Skeletal muscle satellite cell (primary cell): Measurements from ENCODE around the gene THY1. TPM values are rescaled to one million over a fixed set of nuclear protein-coding genes. Genes with fewer than 3 reads are reported as not detected.

Experiments
- H3K27me3 ChIP-seq: 2 replicates; pipeline ENCODE4 v1.7.0; 2013; ENCODE audit warnings: low read length; ENCODE audit not compliant: control insufficient read depth, insufficient read depth
- H3K36me3 ChIP-seq: 2 replicates; pipeline ENCODE4 v1.7.0; 2013; ENCODE audit warnings: mild to moderate bottlenecking, control low read depth, low read length; ENCODE audit not compliant: insufficient read depth
- H3K4me1 ChIP-seq: 2 replicates; pipeline ENCODE4 v1.7.0; 2013; ENCODE audit warnings: low read length; ENCODE audit not compliant: control insufficient read depth, insufficient read depth
- H3K4me2 ChIP-seq: 2 replicates; pipeline ENCODE4 v1.7.0; 2013; ENCODE audit warnings: mild to moderate bottlenecking, low read length
- H3K4me3 ChIP-seq: 2 replicates; pipeline ENCODE4 v1.7.0; 2013; ENCODE audit warnings: low read length
- H3K9ac ChIP-seq: 2 replicates; pipeline ENCODE4 v1.7.0; 2013; ENCODE audit warnings: mild to moderate bottlenecking, low read depth, low read length, moderate library complexity
- H3K9me3 ChIP-seq: replicated peaks from 2 replicates; pipeline ENCODE4 v1.7.0; 2013; ENCODE audit warnings: mild to moderate bottlenecking, control low read depth, low read length
- total RNA-seq: library from RNA; depleted of rRNA; stranded (reverse); fragments of >200 nt; gene quantifications from 2 replicates; pipeline ENCODE4 v1.2.3, GENCODE V29; 2012; rRNA removed

The THY1 gene
- total RNA-seq = 9.4 and 33.9 TPM in 2 replicates

DNA sequence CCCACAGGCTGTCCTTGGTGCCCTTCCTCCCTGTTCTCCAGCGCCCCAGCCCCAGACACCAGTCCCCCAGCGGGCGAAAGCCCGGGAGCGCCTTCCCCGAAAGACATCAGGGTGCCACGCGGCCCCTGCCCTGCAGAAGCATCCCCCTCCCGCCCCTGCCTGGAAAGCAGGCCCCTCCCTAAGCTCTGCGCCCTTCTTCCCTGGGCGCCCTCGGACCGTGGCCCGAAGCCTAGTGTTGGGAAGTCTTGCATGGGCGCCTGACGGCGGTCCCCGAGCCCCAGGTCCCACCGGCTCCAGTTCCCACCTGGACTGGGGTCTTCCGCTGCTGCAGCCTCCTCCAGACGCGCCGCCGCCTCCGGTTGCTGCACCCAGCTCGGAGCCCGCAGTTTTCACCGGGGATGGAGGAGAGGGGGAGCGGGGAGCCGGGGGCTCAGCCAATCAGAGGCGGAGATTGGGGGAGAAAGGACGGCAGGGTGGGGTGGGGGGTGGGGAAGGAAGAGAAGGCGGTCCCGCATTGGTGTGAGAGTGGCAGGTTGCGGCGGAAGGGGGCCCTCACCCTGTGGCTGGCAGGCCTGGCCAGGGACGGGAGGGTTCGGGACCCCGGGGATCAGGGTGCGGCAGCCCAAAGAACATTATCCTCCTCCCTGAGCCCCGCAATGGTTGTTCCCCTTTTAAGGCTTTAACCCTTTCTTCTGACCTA lies at the start of gene THY1:
Gene THY1 (minus strand): TSS at position 364 of the 700 bp plus-strand sequence. CDS start 2,267 bp downstream, outside the sequence.
- Histone ChIP-seq H3K36me3 (peaks cover 20% of the 10 kb centered on the region), H3K4me3 (peak within 1 kb of the TSS; percentile 96), H3K27me3 (no peaks in the 10 kb centered on the region), H3K9me3 (no peaks in the 10 kb centered on the region), H3K9ac (peak within 1 kb of the TSS; percentile 84), H3K4me1 (peaks cover 40% of the 10 kb centered on the region), H3K4me2 (peak within 1 kb of the TSS; percentile 96)

DNA sequence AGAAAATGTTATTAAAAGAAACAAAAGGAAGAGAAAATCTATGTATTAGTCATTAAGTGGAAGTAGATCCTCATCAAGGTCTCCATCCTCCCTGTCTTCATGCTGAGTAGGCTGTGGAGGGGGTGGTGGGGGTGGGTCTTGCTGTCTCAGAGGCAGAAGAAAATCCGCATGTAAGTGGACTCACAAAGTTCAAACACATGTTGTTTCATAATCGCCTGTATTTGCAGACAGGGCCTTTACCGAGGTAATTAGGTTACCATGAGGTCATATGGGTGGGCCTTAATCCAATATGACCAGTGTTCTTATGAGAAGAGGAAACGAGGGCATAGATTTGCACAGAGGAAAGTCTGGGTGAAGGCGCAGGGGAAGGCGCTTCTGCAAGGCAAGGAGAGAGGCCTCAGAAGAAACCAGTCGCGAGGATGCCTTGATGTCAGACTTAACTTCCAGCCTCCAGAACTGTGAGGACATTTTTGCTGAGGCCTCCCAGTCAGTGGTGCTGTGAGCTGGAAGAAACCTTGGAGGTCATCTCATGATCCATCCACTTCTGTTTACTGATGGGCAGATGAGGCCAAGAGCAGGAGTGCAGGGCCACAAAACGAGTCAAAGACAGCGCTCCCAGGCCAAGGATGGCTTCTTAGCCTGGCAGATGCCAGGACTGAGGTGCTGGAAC lies 49.3 kb upstream of the THY1 start:
- peaks cover 30% of the 10 kb centered on the region for H3K4me1 ChIP-seq
- H3K9me3 ChIP-seq = no peaks in the 10 kb centered on the region
- peaks cover 10% of the 10 kb centered on the region for H3K27me3 ChIP-seq
- H3K36me3 ChIP-seq = no peaks in the 10 kb centered on the region
- no peak overlapping the region for H3K4me3 ChIP-seq
- no peak overlapping the region for H3K9ac ChIP-seq
- H3K4me2 ChIP-seq = no peak overlapping the region

DNA sequence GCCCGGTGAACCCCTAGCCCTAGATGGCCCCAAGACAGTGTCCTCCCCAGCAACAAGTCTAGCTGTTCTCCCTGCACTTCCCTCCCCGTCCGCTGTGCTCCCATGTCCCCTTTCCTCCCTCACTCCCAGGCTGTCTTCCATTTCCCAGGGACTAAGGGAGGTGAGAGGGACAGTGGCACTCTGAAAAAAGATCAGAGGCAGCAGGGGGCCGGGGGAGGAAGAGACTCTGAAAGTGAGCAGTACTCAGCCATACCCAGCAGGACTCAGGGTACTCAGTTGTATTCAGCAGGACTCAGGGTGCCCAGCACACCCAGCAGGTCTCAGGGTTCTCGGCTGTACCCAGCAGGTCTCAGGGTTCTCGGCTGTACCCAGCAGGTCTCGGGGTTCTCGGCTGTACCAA lies 48.4 kb upstream of the THY1 start:
- Histone ChIP-seq H3K9ac (peak overlapping the region; percentile 48), H3K9me3 (no peaks in the 10 kb centered on the region), H3K36me3 (no peaks in the 10 kb centered on the region), H3K27me3 (peaks cover under 1% of the 10 kb centered on the region), H3K4me1 (peaks cover 30% of the 10 kb centered on the region), H3K4me2 (no peak overlapping the region), H3K4me3 (no peak overlapping the region)

DNA sequence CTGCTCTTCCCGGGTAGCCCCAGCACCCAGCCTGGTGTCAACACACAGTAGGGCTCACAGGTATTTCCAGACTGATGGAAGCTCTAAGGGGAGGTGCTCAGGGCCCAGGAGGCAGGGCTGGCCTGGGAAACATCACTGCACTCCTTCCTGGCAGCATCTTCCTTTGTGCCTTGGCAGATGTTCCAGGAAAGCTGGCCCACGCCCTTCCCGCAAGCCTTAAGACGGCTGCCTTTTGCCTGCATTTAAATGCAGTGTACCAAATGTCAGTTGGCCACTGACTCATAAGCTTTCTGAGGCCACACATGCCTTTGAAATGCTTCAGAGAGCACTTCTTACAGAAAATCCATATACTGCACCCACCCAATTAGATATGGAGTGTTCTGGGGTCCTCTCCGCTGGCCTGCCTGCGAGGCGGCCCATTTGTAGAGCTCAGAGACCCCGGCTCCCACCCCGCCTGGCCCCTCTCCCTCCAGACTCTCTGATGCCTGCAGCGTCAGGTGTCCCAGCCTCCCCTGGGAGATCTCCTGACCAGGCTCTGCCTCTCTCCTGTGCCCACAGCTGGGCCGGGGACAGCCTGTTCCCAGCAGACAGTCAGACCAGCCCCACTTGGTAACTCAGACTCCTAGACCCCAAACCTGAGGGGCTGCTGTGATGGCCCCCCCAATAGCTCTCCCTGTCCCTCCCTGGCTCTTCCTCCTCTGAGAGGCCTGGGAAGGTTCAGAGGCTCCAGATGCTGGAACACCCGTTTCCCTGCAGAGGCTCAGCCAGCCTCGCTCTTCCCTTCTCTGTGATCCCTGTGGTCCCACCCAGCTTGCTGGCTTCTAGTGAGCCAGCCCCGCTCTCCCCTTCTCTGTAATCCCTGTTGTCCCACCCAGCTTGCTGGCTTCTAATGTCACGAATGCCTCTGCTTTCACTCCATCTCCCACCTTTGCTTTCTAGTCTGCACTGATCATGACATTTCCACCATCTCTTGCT lies 47.6 kb upstream of the THY1 start:
- Histone ChIP-seq H3K9me3 (no peaks in the 10 kb centered on the region), H3K36me3 (no peaks in the 10 kb centered on the region), H3K4me2 (peak overlapping the region; percentile 69), H3K4me1 (peaks cover 30% of the 10 kb centered on the region), H3K4me3 (peak overlapping the region; percentile 9), H3K9ac (peak overlapping the region; percentile 48), H3K27me3 (no peaks in the 10 kb centered on the region)

DNA sequence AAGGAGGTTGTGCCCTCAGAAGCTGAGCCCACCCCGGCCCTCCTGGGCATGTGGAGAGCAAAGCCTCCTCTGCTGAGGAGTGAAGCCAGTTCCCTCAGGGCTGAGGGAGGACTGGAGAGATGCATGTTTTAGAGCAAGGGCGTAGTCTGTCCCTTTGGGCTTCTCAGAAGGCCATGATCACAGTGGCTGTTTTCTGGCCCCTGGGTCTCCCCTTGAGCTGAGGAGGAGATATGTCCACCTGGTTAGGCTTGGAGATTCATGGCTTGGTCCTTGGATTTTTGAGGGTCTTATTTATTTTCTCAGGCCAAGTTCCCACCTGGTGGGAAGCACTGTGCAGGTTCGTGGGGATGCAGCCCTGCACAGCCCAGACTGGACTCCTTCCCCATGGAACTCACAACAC lies 46.5 kb upstream of the THY1 start:
- Histone ChIP-seq H3K4me3 (no peak overlapping the region), H3K27me3 (no peaks in the 10 kb centered on the region), H3K4me2 (no peak overlapping the region), H3K36me3 (no peaks in the 10 kb centered on the region), H3K9ac (no peak overlapping the region), H3K9me3 (no peaks in the 10 kb centered on the region), H3K4me1 (peaks cover 26% of the 10 kb centered on the region)

DNA sequence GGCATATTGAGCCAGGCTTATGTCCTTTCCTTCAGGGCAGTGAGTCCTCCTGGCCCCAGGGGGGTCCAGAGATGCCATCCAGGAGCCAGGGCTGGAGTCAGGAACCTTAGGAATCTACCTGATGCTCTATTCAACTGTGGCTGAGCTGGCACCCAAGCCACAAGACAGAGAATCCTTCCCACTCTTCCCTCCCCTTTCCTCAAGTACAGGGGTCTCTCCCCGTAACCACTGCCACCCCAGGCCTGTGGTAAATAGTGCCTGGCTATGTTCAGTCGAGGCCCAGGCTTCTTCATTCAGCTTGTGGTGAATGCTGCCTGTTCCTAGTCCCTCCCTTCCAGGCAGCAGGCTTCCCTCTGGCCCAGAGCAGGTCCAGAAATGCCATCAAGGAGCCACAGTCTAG lies 45.5 kb upstream of the THY1 start:
- H3K9me3 ChIP-seq = no peaks in the 10 kb centered on the region
- no peaks in the 10 kb centered on the region for H3K36me3 ChIP-seq
- peaks cover 26% of the 10 kb centered on the region for H3K4me1 ChIP-seq
- H3K9ac ChIP-seq = no peak overlapping the region
- H3K4me2 ChIP-seq = no peak overlapping the region
- H3K27me3 ChIP-seq = no peaks in the 10 kb centered on the region
- H3K4me3 ChIP-seq = no peak overlapping the region

DNA sequence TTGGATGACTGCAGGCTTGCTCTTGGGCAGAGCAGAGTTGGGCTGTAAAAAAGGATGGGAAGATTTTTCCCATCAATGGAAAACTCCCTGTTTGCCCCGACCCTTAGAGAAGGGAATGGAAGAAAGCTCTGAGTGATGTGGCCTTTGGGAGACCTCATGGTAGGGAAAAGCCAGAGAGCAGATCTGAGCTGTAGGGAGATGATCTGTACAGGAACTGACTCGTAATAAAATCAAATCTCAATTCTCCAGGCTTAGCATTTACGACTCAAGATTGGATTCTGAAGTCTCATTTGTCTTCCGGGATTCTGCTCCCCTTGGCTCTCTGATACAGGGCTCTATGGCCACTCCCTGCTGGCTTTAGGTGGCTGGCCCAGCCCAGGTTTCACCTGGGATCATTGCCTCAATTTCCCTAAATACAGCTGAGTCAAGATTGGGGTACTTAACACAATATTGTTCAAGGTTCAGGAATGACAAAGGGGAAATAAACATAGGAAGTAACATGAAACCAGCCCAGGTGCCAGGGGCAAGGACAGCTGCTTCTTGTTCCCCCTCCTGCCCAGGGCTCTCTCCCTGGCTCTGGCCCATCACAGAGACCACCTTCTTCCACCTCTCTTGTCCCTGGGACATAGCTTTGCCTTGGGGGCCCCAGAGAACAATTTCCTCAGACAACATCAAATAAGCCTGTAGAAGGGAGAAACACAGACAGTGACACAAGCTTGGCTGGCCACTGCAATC lies 38.4 kb upstream of the THY1 start:
- H3K9ac ChIP-seq = peak overlapping the region; percentile 51

DNA sequence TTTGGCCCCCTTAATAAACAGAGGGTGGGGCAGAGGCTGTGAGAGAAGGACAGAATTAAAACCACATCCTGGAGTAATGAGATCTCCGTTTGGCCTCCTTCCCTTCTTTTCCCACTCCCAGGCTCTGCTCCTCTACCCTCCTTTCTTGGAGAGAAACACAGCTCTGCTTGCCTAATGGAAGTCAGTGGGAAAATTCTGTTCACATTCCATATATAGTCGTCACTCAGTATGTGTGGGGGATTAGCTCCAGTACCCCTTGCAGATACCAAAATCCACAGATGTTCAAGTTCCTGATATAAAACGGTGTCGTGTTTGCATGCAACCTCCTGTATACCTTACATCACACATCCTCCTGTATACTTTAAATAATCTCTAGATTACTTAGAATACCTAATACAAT lies 37.6 kb upstream of the THY1 start:
- Histone ChIP-seq H3K36me3 (no peaks in the 10 kb centered on the region), H3K4me1 (peaks cover 23% of the 10 kb centered on the region), H3K9ac (peak overlapping the region; percentile 51), H3K27me3 (no peaks in the 10 kb centered on the region), H3K4me2 (peak overlapping the region; percentile 37), H3K9me3 (no peaks in the 10 kb centered on the region), H3K4me3 (no peak overlapping the region)

More for the DNA sequence above, 38.4 kb upstream of the THY1 start:
- peaks cover 23% of the 10 kb centered on the region for H3K4me1 ChIP-seq
- no peak overlapping the region for H3K4me3 ChIP-seq
- peak overlapping the region; percentile 3 for H3K4me2 ChIP-seq
- H3K27me3 ChIP-seq = no peaks in the 10 kb centered on the region
- H3K9me3 ChIP-seq = no peaks in the 10 kb centered on the region
- H3K36me3 ChIP-seq = no peaks in the 10 kb centered on the region

DNA sequence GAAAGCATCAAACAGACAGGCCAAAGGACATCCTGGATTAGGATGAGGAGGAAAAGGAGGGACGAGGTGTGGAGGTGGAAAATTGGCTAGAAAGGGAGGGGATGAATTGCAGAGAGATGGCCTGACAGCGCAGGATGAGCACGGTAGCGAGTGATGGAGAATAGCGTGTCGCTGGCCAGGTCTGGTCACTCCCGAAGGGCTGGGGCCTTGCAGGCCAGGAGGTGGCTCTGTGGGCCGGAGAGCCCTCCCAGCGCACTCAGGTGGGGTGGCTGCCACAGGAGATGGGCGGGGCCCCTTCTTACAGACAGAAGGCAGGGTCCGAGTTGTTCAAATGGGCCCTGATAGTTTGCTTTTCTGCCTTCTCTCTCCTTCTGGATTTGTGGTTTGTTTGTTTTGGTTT lies 37.1 kb upstream of the THY1 start:
- Histone ChIP-seq H3K9me3 (no peaks in the 10 kb centered on the region), H3K27me3 (no peaks in the 10 kb centered on the region), H3K36me3 (no peaks in the 10 kb centered on the region), H3K4me1 (peaks cover 23% of the 10 kb centered on the region), H3K9ac (peak overlapping the region; percentile 51), H3K4me2 (peak overlapping the region; percentile 37), H3K4me3 (no peak overlapping the region)

DNA sequence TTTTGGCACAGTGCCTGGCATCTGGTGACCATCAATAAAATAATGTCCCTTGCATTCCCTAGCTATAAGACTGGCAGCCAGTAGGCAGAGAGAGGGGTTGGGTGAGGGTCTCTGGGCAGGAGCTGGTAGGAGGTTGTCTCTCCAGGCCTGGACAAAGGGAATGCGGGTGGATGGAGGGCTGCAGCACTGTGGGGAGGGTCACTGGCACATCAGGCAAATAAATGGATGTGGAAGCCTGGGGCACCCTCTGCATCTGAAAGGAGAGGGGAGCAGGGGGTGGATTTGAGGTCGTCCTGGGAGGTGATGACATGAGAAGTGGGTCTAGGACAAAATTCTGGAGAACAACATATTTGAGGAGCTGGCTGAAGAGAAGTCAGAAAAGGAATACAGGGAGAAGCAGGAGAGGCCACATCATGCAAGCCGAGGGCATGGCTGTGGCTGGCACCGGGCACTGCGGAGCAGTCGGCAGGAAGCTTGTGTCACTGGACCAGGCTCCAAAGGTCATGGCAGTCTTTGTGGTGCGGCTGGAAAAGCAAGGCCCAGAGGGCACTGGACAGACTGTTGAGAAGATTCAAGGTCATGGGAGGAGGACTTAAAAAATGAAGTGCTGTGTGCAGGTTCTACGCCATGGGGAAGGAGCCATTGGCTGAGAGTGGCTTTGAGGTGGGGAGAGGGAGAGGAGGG lies 36.5 kb upstream of the THY1 start:
- H3K4me2 ChIP-seq = no peak overlapping the region
- no peaks in the 10 kb centered on the region for H3K9me3 ChIP-seq
- no peak overlapping the region for H3K9ac ChIP-seq
- peaks cover 23% of the 10 kb centered on the region for H3K4me1 ChIP-seq
- no peaks in the 10 kb centered on the region for H3K27me3 ChIP-seq
- H3K4me3 ChIP-seq = no peak overlapping the region
- no peaks in the 10 kb centered on the region for H3K36me3 ChIP-seq
